RCC 7860 (cell line): Measurements from ENCODE around the gene B3GAT1.
A peak's percentile ranks its signal among the peaks of the same experiment; 100 is the strongest.

Experiments used
- DNase-seq: peaks from one replicate; pipeline ENCODE4 v3.0.0-alpha.2; 2015; ENCODE audit warnings: low spot score
- FAIRE-seq: peaks from 2 replicates; lab custom pipeline; 2012; peaks lifted over from hg19 to GRCh38; lab: Jason Lieb, UNC

B3GAT1 gene

DNA sequence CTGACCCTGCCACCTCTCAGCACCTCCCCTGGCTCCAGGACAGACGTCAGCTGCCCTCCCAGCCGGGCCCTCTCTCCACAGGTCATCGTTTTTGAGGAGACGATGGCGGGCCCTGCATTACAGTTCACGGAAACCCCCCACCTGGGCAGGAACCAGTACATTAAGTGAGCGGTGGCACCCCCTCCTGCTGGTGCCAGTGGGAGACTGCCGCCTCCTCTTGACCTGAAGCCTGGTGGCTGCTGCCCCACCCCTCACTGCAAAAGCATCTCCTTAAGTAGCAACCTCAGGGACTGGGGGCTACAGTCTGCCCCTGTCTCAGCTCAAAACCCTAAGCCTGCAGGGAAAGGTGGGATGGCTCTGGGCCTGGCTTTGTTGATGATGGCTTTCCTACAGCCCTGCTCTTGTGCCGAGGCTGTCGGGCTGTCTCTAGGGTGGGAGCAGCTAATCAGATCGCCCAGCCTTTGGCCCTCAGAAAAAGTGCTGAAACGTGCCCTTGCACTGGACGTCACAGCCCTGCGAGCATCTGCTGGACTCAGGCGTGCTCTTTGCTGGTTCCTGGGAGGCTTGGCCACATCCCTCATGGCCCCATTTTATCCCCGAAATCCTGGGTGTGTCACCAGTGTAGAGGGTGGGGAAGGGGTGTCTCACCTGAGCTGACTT, 37.0 kb downstream of the B3GAT1 start:
- DNase-seq (no peak), FAIRE-seq (no peak)

DNA sequence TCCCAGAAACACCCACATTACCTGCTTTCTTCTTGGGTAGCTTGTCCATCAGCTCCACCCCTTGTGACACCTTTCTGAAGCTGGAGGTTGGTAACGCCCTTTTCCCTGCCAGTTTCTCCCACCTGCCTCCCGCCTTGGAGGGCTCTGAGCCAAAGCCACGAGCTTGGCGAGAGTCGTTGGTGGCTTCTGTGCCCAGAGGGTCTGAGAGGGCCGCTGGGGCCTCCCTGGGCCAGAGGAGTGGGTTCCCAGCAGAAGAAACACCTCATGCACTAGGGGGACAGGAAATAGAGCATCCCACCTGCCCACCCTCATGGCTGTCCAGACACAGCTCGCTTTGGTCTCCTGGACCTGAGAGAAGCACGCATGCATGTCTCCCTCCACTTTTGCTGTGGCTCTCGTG, 37.9 kb downstream of the B3GAT1 start:
- FAIRE-seq (no peak), DNase-seq (no peak)

DNA sequence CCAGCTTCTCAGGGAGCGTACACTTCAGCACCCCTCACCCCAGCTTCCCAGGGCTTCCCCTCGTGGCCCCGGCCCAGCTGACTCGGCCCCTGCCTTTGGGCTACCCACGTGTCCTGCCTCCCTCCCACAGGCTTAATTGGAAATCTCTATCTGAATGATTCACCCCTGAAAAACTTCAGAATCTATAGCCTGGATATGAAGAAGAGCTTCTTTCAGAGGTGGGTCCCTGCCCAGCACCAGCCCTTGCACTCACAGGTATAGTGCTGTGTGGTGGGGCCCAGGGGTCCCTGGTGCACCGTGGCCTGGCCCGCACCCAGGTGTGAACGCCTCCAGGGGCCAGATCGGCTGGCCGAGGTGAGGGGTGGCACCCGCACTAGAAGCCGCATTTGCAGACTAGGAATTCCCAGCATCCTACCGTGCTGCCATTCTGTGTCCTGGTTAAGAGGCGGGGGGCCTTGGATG, 38.4 kb downstream of the B3GAT1 start:
- FAIRE-seq (no peak), DNase-seq (no peak)

DNA sequence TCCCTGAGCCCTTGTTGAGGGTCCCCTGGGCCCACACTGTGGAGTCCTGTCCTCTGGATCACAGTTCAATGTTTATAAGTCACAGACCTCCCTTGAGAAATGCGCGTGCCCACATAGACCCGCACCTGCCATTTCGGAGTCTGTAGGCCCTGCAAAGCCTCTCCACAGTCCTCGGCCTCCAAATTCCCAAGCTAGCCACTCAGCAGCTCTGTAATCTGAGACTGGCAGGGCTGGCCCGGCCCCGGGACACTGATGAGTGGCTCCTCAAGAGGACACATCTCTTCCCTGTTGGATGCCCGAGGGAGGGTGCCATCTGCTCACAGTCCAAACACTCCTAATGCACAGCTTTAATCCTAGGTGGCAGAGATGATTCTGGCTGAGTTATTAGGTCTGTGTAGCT, 39.1 kb downstream of the B3GAT1 start:
- DNase-seq (no peak), FAIRE-seq (no peak)

DNA sequence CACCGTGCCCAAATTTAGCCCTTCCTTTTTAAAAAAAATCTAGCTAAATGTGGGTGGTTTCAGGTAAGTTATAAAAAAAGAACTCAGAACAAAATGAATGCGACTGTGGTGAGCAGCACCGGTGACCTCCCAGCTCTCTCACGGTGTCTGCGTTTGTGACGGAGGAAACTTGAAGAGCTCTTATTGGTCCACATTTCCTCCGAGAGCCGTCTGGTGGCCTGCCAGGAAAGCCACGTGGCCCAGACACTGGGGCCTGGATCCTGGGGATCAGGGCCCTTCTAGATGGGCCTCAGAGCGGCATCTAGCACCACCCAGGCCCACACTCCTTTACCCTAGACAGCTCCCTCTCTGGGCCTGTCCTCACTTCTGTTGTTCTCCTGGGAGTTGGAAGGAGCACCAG, 39.5 kb downstream of the B3GAT1 start:
- FAIRE-seq, result no peak

DNA sequence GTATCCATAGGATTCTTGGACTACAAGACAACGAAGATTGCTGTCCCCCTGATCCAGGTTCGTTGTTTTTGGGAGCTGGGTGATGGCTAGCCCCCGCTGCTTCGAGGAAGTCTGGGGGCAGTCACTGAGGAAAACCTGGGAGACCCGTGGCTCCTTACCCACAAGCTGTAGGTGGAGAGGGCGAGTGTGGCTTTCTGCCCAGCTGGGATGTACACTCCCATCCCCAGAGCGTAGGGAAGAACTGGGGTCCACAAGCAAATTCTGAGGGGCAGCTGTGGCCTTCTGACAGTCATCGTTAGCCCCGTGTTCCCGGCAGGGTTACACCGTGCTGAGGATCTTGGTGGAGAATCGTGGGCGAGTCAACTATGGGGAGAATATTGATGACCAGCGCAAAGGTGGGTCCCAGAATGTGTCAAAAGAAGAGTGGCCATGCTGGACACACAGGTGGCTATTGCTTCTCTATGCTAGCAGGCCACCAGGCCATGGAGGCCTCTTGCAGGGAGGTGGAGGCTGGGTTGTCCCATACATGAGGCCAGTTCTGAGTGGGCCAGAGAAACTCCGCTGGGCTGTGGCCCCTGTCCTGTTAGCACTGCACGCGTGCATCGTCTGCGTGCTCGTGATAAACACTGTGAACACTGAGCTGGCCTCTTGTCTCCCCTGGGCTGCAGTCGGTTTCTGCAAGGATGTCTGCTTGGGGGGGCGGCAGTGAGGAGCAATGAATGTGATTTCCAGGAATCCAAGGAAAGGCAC, 40.4 kb downstream of the B3GAT1 start:
- FAIRE-seq (no peak), DNase-seq (no peak)

More for the DNA sequence above, 39.5 kb downstream of the B3GAT1 start:
- no peak for DNase-seq

DNA sequence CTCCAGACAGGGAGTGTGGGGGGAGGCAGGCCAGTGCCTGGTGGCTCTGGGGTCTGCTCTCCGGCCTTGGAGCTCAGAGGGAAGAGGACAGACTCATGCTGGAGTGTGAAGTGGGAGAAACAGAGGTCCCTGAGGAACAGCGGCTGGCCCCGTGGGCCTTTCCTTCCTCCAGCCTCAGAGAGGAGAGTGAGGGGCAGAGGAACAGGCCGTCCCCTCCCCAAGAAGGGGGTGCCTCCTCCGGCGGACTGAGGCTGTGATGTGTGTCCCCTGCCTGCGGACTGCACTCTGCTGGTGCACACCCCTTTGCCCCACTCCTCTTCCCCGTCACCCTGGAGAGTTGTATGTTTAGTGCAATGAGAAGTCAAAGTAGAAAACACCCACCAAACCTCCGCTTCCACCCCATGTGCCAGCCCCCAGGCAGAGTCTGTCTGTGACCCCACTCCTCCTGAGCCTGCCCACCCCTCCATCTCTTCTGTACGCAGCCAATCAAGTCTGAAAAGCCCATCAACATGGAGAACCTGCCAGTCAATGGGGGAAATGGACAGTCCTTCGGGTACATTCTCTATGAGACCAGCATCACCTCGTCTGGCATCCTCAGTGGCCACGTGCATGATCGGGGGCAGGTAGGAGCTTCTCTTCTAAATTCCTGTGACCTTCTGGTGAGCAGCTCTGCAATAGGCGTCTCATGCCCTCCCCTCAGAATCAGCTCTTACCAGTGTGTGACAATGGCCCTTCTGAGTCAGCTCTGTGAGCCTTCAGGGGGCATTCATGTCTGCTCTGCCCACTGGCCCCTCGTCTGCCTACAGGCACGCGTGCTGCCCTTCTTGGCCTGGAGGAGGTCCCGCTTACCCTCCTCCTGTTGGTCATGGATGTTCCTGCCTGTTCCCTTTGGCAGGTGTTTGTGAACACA, 41.3 kb downstream of the B3GAT1 start:
- DNase-seq (no peak), FAIRE-seq (no peak)

DNA sequence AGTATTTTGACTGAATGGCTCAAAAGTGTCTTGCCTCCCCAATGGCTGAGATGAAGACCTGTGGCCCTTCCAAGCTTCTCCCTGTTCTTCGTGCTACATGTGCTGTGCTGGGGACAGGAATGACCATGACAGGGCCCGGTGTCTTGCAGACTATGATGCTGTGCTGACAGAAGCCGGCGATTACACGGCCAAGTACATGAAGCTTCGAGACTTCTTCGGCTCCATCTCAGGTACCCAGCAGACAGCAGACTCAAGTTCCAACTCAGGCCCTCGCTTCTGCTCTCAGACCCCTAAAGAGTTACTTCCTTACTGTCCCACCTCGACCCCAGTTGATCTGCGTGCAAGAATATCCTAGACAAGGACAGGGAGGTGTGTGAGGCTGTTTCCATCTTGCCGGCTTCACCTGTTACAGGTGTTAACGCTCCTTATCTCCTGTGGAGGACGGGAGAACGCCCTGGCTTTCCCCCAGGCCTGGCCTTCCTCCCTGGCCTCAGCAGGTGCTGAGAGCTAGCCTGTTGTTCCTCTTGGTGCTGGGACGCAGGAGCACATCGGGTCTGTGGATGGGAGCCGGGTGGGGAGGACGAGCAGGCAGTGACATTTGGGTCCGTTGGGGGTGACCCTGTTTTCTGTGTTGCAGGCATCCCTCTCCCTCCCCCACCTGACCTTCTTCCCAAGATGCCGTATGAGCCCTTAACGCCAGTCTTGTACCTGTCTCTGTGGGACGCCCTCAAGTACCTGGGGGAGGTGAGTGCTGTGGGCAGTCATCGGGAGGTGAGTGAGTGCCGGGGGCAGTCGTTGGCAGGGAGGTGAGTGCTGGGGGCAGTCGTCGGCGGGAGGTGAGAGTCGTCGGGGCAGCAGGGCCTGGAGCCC, 42.2 kb downstream of the B3GAT1 start:
- DNase-seq (no peak), FAIRE-seq (no peak)

DNA sequence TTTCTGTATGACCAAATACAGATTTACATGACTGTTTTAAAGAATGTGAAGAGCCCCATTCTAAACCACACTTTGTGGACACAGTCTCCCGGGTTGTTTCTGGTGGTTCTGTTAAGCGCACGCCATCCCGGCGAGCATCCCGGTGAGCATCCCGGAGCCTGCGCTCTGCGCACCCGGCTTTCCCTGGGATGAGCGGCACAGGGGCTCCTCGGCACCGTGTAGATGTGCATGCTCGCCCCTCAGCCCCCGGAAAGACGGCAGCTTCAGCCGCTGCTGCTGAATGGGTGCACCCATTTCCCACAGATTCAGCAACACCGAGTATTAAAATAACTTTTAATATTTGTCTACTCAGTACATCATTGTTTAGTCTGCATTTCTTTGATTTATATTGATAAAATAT, 44.3 kb downstream of the B3GAT1 start:
- no peak for FAIRE-seq
- DNase-seq, result no peak

DNA sequence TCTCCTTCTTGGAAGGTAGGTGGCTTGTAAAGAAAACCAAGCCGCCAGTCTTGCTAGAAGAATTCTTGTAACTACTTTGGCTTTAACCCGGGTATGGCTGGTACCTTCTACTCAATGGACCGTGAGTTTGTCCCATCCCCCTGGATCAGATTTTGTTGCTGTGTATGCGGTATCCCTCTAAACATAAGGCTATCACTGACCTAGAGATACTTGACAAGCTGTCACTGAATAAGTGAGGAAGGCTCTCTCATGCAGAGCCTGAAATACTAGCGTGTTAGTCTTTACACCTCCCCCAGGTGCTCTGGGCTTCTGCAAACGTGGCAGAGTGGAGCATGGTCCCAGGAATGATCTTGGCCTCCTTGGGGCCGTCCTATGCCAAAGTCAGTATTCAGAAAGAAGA, 45.8 kb downstream of the B3GAT1 start:
- FAIRE-seq (no peak), DNase-seq (no peak)

DNA sequence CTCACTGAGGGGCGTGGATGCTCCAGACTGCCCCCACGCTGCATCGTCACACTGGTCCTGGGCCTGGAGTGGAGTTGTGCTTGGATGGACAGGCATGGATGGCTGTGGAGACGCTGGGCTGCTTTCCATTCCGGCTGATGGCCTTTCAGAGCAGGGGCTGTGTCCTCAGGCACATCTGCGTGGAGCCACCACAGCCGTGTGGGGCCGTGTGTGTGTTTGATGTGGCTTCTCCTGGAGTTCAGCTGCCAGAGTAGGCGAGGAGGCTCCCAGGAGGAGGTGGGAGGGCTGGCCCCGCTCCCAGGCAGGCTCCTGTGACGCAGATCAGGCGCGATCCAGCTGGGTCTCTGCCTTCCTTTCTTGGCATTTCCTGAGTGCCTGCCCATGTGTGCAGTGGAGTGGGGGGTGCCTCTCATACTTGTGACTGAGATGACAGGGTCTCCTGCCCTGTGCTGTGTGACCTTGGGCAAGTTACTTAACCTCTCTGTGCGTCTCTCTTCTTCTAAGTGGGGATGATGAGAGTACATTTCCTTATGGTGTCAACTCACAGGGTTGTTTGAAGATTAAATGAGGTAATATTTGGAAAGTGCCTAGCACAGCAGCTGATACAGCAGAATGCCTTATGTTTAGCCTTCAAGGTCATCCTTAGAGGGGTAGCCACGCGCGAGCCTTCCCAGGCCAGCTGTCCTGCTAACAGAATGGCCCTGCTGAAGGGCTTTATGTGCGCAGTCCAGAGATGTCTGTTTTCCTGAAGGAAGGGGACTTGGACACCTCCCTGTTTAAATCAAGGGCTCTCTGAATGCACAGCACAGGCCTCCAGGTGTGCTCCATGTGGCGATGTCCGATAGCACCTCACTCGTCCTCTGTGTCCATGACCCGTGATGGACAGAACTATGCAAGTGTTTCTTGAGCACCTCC, 46.8 kb downstream of the B3GAT1 start:
- FAIRE-seq (no peak), DNase-seq (no peak)

DNA sequence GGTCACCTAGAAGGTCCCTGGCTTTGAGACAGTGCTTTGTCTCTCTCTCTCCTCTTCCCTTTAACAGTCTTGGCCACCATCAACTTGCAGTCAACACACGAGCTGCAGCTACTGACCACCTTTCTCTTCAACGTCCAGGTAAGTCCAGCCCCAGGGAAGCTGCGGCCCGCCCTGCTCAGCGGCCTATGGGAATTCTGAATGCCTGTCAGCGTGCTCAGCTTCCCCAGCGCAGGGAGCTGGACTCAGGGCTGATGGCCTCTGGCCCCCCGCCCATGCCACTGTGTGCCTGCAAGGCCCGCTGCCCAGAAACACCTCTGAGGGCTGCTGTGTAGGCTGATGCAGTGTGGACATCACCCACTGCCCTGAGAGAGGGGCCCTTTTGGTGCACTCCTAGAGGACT, 47.8 kb downstream of the B3GAT1 start:
- no peak for FAIRE-seq

DNA sequence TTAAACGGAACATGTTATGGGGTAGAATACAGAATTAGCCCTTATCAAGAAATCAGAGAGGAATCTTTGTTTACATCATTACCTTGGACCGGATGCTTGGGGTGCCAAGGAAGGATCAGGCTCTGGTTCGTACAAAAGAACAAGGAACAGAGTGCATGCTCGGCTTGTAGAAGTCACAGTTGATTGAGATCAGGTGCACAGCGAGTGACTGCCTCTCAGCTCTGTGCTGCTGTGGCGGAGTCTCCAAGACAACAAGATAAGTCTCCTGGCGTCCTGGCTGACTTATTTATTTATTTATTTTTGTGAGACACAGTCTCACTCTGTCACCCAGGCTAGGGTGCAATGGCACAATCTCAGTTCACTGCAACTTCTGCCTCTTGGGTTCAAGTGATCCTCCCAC, 48.5 kb downstream of the B3GAT1 start:
- DNase-seq (no peak), FAIRE-seq (no peak)

More for the DNA sequence above, 47.8 kb downstream of the B3GAT1 start:
- no peak for DNase-seq

DNA sequence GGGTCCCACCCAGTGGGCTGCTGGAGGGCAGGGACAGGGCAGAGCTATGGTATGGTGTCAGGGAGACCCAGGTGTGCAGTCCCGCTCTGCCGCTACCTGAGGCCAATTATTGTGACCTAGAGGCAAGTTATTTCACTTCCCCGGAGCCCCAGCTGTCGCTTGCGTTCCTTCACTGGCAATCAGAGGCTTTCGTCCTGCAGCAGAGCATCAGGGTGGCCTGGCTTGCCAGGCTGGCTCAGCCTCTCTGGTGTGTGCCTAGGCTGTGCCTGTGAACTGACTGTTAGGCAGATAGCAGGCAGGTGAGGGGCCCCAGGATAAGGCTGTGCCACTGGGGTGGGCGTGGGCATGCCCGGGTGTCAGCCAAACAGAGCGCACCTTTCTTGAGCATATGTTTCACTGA, 48.9 kb downstream of the B3GAT1 start:
- no peak for FAIRE-seq
- DNase-seq, result no peak

DNA sequence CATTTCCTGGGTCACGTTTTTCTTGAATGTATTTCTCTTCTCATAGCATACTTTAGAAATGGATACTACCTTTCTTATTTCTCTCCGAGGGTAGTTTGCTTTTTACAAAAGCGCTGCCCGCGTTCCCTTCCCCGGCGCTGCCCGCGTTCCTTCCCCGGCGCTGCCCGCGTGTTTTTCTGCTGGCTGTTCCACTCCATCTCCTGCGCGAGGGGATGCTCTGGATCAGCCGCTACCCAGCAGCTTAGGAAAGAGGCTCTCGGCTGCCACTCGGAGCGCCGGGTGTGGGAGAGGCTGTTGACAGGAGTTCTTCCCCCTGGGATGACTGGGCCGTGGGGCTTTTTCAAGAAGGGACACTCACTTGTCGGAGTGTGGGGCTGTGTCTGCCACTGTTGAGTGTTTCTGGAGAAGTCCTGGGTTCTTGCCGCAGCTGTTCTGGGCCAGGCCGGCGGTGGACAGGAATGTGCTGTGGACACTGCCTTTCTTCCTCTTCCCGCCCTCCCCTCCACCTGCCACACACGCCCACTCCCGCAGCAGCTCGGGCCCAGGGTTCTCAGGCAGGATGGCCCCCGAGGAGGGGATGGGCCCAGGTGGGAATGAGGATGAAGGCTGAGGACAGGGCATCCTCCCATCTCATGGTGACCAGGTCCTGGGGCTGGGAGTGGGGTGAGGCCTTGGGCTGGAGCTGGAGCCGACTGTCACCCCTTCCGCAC, 49.7 kb downstream of the B3GAT1 start:
- DNase-seq (no peak), FAIRE-seq (no peak)

DNA sequence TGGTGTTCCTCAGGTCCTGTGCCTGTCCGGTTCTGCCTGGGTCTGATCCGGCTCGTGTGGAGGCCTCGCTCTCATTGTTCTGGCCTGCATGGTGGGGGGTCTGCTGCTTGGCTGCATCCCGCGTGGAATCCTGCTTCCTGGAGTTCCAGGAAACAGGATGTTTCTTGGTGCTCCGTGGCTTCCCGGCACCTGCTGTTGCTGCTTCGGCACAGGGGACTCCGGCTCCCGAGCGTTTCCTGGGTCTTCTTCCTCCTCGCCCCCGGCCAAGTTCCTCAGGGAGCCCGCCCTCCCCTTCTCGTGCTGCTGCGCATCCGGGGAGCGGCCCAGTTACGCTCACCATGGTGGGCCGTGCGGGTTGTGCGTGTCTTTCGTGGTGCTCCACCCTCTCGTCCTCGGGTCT, 50.4 kb downstream of the B3GAT1 start:
- DNase-seq (no peak), FAIRE-seq (no peak)

DNA sequence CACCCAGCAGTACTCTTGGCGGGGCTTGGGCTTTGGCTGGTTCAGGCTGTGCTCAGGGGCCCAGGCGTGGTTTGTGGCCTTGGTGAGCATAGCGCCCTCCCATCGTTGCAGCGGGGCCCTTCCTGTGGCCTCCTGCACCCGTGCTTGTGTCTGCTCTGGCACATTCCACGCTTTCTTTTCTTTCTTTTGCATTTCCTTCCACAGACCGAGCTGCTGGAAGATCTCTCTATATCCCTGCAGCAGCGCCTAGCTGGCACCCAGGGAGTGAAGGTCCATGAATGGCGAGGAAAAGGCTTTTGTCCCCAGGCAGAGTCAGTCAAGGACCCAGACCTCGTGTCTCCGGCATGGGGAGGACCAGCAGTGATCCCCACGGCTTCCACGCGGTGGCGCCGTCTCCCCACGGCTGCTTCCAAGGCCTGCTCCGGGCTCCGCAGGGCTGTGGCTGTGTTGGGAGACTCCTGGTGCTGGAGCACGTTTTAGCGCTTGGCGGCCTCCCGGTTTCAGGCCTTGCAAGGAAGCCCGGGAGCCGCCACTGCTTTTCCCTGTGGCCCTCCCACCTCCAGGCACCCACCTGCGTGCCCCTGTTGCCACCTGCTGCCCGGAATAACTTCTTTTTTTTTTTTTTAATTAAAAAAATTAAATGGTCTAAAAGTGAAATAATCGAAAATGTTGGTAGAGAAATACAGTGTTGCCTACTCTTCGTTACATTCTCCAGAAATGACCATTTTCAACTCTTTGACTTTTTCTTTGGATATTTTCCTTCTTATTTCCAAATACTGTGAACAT, 51.8 kb downstream of the B3GAT1 start:
- FAIRE-seq (no peak), DNase-seq (peak; percentile 24)

DNA sequence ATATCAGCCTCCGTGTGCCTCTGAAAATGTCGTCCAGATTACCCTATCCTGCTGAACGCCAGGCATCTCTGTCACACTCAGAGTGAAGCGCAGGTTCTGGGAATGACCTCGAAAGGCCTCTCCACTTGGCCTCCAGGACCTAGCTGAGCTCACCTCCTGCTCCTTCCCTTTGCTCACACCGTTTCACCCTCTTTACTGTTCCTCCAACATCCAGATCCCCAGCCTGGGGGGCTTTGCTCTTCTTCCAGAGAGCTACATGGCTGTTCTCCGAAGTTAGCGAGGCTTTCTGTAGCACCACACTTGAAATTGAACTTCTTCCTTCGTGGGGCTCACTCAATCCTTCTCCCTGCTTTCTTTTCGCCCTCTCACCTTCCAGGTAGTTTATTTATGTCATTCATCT, 52.4 kb downstream of the B3GAT1 start:
- no peak for DNase-seq
- no peak for FAIRE-seq
